Left ventricle myocardium inferior (tissue), 1 donor: ENCODE data around the gene HNRNPF. TPM values are rescaled to one million over a fixed set of nuclear protein-coding genes. Genes with fewer than 3 reads are reported as not detected.
"Not testable (repeated sequence)": the region's sequence is repeated elsewhere in the genome, so short reads cannot be mapped to it uniquely, and the experiment has no call there.

Experiments
- DNase-seq: peaks from one replicate; pipeline ENCODE4 v3.0.0-alpha.2; 2020
- H3K27ac ChIP-seq: fragments of 200-600 bp; replicated peaks from 2 replicates; pipeline ENCODE4 v1.8.0; 2021
- H3K27me3 ChIP-seq: fragments of 200-600 bp; 2 replicates; pipeline ENCODE4 v1.8.0; 2021; ENCODE audit warnings: low read depth
- H3K36me3 ChIP-seq: fragments of 200-600 bp; 2 replicates; pipeline ENCODE4 v1.8.0; 2021
- H3K4me1 ChIP-seq: fragments of 200-600 bp; 2 replicates; pipeline ENCODE4 v1.8.0; 2021
- H3K4me3 ChIP-seq: fragments of 200-600 bp; 2 replicates; pipeline ENCODE4 v1.8.0; 2021; ENCODE audit warnings: mild to moderate bottlenecking, moderate library complexity
- H3K9me3 ChIP-seq: fragments of 200-600 bp; replicated peaks from 2 replicates; pipeline ENCODE4 v1.8.0; 2021
- intact Hi-C: fragments of 100-400 bp; cut with micrococcal nuclease; formaldehyde crosslinking; loops from one replicate; pipeline ENCODE4 v1.11.0; 2022
- total RNA-seq: library from RNA; stranded (reverse); fragmentation: NEBNext Ultra II Directional; extraction: Animal tissue kit (Norgen Biotek cat#: 25700); gene quantifications from one replicate; pipeline ENCODE4 v1.2.1, GENCODE V29; 2021
- TF ChIP-seq, protein P1 (sequence below): fragments of 200-600 bp; IDR thresholded peaks from 2 replicates; pipeline ENCODE4 v1.8.0; 2021; ENCODE audit warnings: antibody characterized with exemption, mild to moderate bottlenecking, borderline replicate concordance
- donor health status: DM: no; HTN: yes; CAD: no; lungs with severe emphysema.

Gene HNRNPF
- total RNA-seq, 1 donor from 2014 or later, result 70.5 TPM

DNA sequence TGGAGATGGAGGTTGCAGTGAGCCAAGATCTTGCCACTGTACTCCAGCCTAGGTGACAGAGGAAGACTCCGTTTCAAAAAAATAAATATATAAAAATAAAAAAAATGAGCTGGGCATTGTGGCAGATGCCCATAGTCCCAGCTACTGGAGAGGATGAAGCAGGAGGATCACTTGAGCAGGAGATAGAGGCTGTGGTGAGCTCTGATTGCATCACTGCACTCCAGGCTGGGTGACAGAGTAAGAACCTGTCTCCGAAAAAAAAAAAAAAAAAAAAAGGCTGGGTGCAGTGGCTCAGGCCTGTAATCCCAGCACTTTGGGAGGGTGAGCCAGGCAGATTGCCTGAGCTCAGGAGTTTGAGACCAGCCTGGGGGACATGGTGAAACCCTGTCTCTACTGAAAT is 39.8 kb upstream of the HNRNPF start:
- Histone ChIP-seq H3K4me3 (no peak overlapping the region), H3K4me1 (no peaks in the 10 kb centered on the region), H3K36me3 (no peaks in the 10 kb centered on the region), H3K27me3 (no peaks in the 10 kb centered on the region), H3K9me3 (no peaks in the 10 kb centered on the region), H3K27ac (no peak overlapping the region)
- intact Hi-C loops, result no loop called here
- TF ChIP-seq, protein P1, sequence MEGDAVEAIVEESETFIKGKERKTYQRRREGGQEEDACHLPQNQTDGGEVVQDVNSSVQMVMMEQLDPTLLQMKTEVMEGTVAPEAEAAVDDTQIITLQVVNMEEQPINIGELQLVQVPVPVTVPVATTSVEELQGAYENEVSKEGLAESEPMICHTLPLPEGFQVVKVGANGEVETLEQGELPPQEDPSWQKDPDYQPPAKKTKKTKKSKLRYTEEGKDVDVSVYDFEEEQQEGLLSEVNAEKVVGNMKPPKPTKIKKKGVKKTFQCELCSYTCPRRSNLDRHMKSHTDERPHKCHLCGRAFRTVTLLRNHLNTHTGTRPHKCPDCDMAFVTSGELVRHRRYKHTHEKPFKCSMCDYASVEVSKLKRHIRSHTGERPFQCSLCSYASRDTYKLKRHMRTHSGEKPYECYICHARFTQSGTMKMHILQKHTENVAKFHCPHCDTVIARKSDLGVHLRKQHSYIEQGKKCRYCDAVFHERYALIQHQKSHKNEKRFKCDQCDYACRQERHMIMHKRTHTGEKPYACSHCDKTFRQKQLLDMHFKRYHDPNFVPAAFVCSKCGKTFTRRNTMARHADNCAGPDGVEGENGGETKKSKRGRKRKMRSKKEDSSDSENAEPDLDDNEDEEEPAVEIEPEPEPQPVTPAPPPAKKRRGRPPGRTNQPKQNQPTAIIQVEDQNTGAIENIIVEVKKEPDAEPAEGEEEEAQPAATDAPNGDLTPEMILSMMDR, result no peak
- DNase-seq, result no peak

DNA sequence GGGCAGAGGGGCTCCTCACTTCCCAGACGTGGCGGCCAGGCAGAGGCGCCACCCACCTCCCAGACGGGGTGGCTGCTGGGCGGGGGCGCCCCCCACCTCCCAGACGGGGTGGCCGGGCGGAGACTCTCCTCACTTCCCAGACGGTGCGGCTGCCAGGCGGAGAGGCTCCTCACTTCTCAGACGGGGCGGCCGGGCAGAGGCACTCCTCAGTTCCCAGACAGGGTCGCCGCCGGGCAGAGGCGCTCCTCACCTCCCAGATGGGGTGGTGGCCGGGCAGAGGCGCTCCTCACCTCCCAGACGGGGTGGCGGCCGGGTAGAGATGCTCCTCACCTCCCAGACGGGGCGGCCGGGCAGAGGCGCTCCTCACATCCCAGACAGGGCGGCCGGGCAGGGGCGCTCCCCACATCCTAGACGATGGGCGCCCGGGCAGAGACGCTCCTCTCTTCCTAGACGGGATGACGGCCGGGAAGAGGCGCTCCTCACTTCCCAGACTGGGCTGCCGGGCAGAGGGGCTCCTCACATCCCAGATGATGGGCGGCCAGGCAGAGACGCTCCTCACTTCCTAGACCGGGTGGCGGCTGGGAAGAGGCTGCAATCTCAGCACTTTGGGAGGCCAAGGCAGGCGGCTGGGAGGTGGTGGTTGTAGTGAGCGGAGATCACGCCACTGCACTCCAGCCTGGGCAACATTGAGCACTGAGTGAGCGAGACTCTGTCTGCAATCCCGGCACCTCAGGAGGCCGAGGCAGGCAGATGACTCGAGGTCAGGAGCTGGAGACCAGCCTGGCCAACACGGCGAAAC is 37.4 kb upstream of the HNRNPF start:
- H3K4me3 ChIP-seq, H3K27ac ChIP-seq, intact Hi-C loops, H3K4me1 ChIP-seq, H3K9me3 ChIP-seq, DNase-seq, H3K36me3 ChIP-seq, H3K27me3 ChIP-seq: not testable (repeated sequence)

DNA sequence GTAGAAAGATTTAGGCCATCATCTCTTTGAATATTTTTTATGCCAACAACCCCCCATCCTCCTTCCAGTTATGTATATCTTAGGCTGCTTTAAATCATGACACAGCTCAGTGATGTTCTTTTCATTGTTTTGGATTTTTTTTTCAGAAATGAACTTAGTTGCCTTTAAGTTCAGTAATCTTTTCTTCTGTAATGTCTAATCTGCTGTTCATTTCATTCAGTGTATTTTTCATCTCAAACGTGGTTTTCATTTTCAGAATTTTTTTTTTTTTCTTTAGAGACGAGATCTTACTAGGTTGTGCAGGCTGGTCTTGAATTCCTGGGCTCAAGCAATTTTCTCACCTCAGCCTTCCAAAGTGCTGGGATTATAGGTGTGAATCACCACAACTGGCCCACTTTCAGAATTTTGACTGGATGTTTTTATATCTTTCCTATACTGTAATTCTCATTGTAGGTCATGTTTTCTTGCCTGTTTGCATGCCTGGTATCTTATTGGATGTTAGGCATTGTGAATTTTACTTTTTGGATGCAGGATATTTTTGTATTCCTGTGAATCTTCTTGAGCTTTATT is 36.0 kb upstream of the HNRNPF start:
- Histone ChIP-seq H3K27ac (no peak overlapping the region), H3K36me3 (no peaks in the 10 kb centered on the region), H3K4me1 (no peaks in the 10 kb centered on the region), H3K9me3 (no peaks in the 10 kb centered on the region), H3K4me3 (no peak overlapping the region), H3K27me3 (no peaks in the 10 kb centered on the region)
- intact Hi-C loops, result no loop called here
- no peak for DNase-seq
- TF ChIP-seq, protein P1, result no peak

DNA sequence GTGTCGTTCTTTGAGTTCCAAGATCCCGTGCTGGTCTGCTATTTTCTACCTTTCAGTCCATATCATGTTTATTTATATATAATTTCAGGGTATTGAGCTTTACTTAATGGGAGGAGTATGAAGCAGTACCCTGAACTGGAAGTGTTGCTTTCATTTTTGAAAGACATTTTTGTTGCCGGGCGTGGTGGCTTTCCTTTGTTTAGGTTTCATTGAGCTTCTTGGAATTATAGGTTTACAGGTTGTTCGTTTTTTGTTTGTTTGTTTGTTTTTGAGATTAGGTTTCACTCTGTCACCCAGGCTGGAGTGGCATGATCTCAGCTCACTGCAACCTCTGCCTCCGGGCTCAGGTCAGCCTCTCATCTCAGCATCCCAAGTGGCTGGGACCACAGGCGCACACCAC is 35.3 kb upstream of the HNRNPF start:
- Histone ChIP-seq H3K27ac (no peak overlapping the region), H3K9me3 (no peaks in the 10 kb centered on the region), H3K4me3 (no peak overlapping the region), H3K36me3 (no peaks in the 10 kb centered on the region), H3K4me1 (no peaks in the 10 kb centered on the region), H3K27me3 (no peaks in the 10 kb centered on the region)
- no peak for DNase-seq
- intact Hi-C loops, result no loop called here
- TF ChIP-seq, protein P1, result no peak

DNA sequence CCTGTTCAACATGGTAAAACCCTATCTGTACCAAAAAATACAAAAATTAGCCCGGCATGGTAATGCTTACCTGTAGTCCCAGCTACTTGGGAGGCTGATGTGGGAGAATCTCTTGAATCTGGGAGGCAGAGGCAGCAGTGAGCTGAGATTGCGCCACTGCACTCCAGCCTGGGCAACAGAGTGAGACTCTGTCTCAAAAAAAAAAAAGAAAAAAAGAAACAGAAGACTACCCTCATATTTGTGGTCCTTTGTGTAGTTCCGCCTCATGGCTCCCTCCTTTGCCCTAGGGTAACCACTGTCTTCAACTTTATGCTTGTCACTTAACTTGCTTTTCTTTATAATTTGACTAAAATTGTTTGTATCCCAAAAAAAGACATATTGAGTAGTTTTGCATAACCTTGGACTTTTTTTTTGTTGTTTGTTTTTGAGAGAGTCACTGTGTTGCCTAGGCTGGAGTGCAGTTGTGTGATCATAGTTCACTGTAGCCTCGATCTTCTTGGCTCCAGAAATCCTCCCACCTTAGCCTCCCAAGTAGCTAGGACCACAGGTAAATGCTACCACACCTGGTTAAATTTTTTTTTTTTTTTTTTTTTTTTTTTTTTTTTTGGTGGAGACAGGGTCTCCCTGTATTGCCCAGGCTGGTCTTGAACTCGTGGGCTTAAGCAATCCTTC is 31.6 kb upstream of the HNRNPF start:
- Histone ChIP-seq H3K4me3 (no peak overlapping the region), H3K27ac (no peak overlapping the region), H3K27me3 (no peaks in the 10 kb centered on the region), H3K4me1 (peaks cover 21% of the 10 kb centered on the region), H3K36me3 (no peaks in the 10 kb centered on the region), H3K9me3 (no peaks in the 10 kb centered on the region)
- intact Hi-C loops, result no loop called here
- no peak for DNase-seq
- TF ChIP-seq, protein P1, result no peak
